Lung (tissue), 12 donors: ENCODE data around the gene LSR. TPM values are rescaled to one million over a fixed set of nuclear protein-coding genes. Genes with fewer than 3 reads are reported as not detected.

Experiments
- ATAC-seq: fragments of 200-7000 bp; cut with Tn5 transposase; one replicate; pipeline ENCODE4 v1.9.1; 2020; ENCODE audit warnings: moderate number of reproducible peaks; ENCODE audit not compliant: insufficient read depth, low FRiP score
- DNase-seq, 3 donors: peaks; one replicate each; pipeline ENCODE4 v3.0.0-alpha.2; 2013 to 2017
- H3K27ac ChIP-seq, 2 donors: one replicate each; pipeline ENCODE4 v1.5.1; 2013; ENCODE audit warnings: mild to moderate bottlenecking in 2 of 2, moderate library complexity in 2 of 2, control low read depth in 1 of 2, inconsistent platforms in 1 of 2, low read depth in 1 of 2, low read length in 1 of 2
- H3K27me3 ChIP-seq, 3 donors: one replicate each; pipeline ENCODE4 v1.5.1; 2013; ENCODE audit warnings: low read length in 2 of 3; ENCODE audit not compliant: control insufficient read depth in 3 of 3, insufficient read depth in 3 of 3
- H3K36me3 ChIP-seq, 4 donors: one replicate each; pipeline ENCODE4 v1.5.1; 2013; ENCODE audit warnings: low read length in 4 of 4, mild to moderate bottlenecking in 1 of 4, moderate library complexity in 1 of 4; ENCODE audit not compliant: control insufficient read depth in 4 of 4, insufficient read depth in 4 of 4
- H3K4me1 ChIP-seq, 5 donors: one replicate each; pipeline ENCODE4 v1.5.1; 2013; ENCODE audit warnings: low read length in 5 of 5, mild to moderate bottlenecking in 2 of 5, moderate library complexity in 1 of 5; ENCODE audit not compliant: control insufficient read depth in 5 of 5, insufficient read depth in 5 of 5
- H3K4me3 ChIP-seq: one replicate; pipeline ENCODE4 v1.5.1; 2013; ENCODE audit warnings: mild to moderate bottlenecking, control low read depth, moderate library complexity
- H3K9ac ChIP-seq, 2 donors: one replicate each; pipeline ENCODE4 v1.5.1; 2013; ENCODE audit warnings: low read length in 2 of 2, control low read depth in 1 of 2; ENCODE audit not compliant: insufficient read depth in 1 of 2
- H3K9me3 ChIP-seq, 4 donors: one replicate each; pipeline ENCODE4 v1.5.1; 2013; ENCODE audit warnings: low read length in 3 of 4, mild to moderate bottlenecking in 1 of 4, moderate library complexity in 1 of 4; ENCODE audit not compliant: control insufficient read depth in 4 of 4, insufficient read depth in 3 of 4
- WGBS, 2 donors: extraction: QIAGEN DNeasy Blood & Tissue Kit; methylation state at CpG; one replicate each; pipeline ENCODE4 v1.1.7; 2013; 5-methylcytosine and 5-hydroxymethylcytosine counted together
- polyA plus RNA-seq, 2 donors: library from polyadenylated mRNA; stranded (reverse); fragments of 200-250 nt; gene quantifications; one replicate each; pipeline ENCODE4 v1.2.1, GENCODE V29; 2013
- total RNA-seq, 2 donors: library from RNA; depleted of rRNA in 1 of 2; stranded (reverse); fragments of >200 nt in 1 of 2; gene quantifications; one replicate each; pipeline ENCODE4 v1.2.1, GENCODE V29; 2014 to 2021
- TF ChIP-seq, protein P1 (sequence below): IDR thresholded peaks from 2 replicates; pipeline ENCODE4 v1.5.1; 2012; ENCODE audit warnings: mild to moderate bottlenecking; ENCODE audit errors: control extremely low read depth, extremely low read depth
- donor health status: control.
- donor health status: control.
- donor health status: Bipolar disorder and iron deficiency.
- donor health status: healthy.
- donor health status: DM: yes; HTN: yes; CAD: no.

LSR gene
- total and polyA plus RNA-seq, 4 donors: 30.8 to 82.0 (median 68.7) TPM

DNA sequence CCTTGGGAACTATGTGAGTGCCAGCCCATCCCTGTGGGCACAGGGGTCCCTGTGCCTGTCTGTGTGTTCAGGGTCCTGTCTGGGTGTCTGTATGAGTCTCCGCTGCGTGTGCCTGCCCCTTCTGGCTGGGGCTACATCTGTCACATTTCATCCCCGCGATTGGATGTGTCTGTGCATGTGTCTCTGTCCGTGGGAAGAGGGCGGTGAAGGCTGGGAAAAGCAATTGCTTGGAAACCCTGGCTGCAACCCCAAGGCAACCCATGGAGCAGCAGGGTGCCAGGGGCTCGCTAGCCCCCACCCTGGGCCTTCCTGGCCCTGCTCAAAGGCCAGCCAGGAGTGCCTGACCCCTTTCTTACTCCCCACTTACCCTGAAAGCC is 44.5 kb downstream of the LSR start:
- ATAC-seq (no peak), DNase-seq (peak in 1 of 3 donors; percentile 45)
- Histone ChIP-seq H3K9ac (no peak overlapping the region), H3K27me3 (peaks cover 0 to 2% (median 0%) of the 10 kb centered on the region in 3 donors), H3K4me3 (no peak overlapping the region), H3K36me3 (peaks cover 0 to 2% (median 0%) of the 10 kb centered on the region in 4 donors), H3K9me3 (peaks cover 0 to 12% (median 0%) of the 10 kb centered on the region in 4 donors), H3K27ac (no peak overlapping the region), H3K4me1 (peaks cover 0 to 37% (median 11%) of the 10 kb centered on the region in 5 donors)
- 53 to 73% methylated on average over 7 of the region's 7 CpGs for WGBS, 2 donors
- TF ChIP-seq, protein P1, sequence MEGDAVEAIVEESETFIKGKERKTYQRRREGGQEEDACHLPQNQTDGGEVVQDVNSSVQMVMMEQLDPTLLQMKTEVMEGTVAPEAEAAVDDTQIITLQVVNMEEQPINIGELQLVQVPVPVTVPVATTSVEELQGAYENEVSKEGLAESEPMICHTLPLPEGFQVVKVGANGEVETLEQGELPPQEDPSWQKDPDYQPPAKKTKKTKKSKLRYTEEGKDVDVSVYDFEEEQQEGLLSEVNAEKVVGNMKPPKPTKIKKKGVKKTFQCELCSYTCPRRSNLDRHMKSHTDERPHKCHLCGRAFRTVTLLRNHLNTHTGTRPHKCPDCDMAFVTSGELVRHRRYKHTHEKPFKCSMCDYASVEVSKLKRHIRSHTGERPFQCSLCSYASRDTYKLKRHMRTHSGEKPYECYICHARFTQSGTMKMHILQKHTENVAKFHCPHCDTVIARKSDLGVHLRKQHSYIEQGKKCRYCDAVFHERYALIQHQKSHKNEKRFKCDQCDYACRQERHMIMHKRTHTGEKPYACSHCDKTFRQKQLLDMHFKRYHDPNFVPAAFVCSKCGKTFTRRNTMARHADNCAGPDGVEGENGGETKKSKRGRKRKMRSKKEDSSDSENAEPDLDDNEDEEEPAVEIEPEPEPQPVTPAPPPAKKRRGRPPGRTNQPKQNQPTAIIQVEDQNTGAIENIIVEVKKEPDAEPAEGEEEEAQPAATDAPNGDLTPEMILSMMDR: no peak

DNA sequence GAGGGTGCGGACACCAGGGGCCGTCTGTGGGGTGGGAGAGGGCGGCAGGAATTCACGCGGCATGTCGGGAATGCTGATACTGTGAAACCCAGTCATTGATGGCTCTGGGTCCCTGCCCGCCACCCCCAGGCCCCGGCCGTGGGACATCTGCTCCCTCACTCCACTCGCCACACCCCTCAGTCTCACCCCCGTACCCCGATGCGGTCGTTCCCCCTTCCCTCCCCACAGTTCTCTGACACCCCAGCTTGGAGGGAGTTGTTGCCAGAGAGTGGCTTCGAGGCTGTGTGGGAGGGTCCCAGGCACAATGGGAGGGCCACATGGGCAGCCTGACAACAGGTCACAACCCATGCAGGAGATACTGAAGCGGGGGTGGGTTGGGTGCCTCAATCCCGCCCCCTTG is 45.0 kb downstream of the LSR start:
- DNase-seq: no peak
- 61 to 82% methylated on average over 16 to 17 of the region's 17 CpGs for WGBS, 2 donors
- H3K9ac ChIP-seq: no peak overlapping the region
- peaks cover 0 to 15% (median 0%) of the 10 kb centered on the region in 4 donors for H3K9me3 ChIP-seq
- peaks cover 0 to 2% (median 0%) of the 10 kb centered on the region in 3 donors for H3K27me3 ChIP-seq
- H3K4me1 ChIP-seq: peaks cover 0 to 37% (median 11%) of the 10 kb centered on the region in 5 donors
- H3K27ac ChIP-seq: no peak overlapping the region
- no peak overlapping the region for H3K4me3 ChIP-seq
- peaks cover 0 to 2% (median 0%) of the 10 kb centered on the region in 4 donors for H3K36me3 ChIP-seq
- TF ChIP-seq, protein P1: no peak
- no peak for ATAC-seq

DNA sequence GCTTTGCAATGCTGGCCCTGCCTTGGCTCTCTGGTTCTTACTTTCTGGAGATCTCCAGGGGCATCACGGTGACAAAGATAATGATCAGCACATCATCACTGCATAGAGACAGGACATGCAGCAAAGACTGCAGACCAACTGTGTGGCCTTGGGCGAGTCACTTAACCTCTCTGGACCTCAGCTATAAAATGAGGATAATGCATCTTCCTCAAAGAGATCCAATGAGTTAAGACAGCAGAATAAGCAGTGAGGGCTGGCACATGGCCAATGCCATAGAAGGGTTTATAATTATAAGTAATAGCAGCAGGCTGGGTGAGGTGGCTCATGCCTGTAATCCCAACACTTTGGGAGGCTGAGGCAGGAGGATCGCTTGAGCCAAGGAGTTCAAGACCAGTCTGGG is 45.5 kb downstream of the LSR start:
- TF ChIP-seq, protein P1: no peak
- WGBS, 2 donors: 71 to 72% methylated on average over 3 of the region's 3 CpGs
- peaks cover 0 to 2% (median 0%) of the 10 kb centered on the region in 4 donors for H3K36me3 ChIP-seq
- DNase-seq: no peak
- ATAC-seq: no peak
- peaks cover 0 to 2% (median 0%) of the 10 kb centered on the region in 3 donors for H3K27me3 ChIP-seq
- H3K9ac ChIP-seq: no peak overlapping the region
- peaks cover 0 to 15% (median 0%) of the 10 kb centered on the region in 4 donors for H3K9me3 ChIP-seq
- no peak overlapping the region for H3K4me3 ChIP-seq
- peaks cover 0 to 37% (median 11%) of the 10 kb centered on the region in 5 donors for H3K4me1 ChIP-seq
- H3K27ac ChIP-seq: no peak overlapping the region
